GM19025 (cell line): ENCODE measurements around the gene BCAS3.

Experiments
- ATAC-seq: cut with Tn5 transposase; IDR thresholded peaks from one replicate; pipeline ENCODE4 v1.9.1; 2021; ENCODE audit warnings: mild to moderate bottlenecking, low read depth, moderate library complexity; ENCODE audit not compliant: unreplicated experiment

BCAS3 gene

GRCh38 chr17:61296058-61296457 is 618.4 kb downstream of the BCAS3 start:
- no peak for ATAC-seq

- ATAC-seq, result no peak
Measured at GRCh38 chr17:61299517-61300513, 622.2 kb downstream of the BCAS3 start.

- no peak for ATAC-seq
Measured at GRCh38 chr17:61302953-61303816, 625.5 kb downstream of the BCAS3 start.

GRCh38 chr17:61303817-61304096 is 626.1 kb downstream of the BCAS3 start:
- no peak for ATAC-seq

GRCh38 chr17:61305024-61305423 is 627.4 kb downstream of the BCAS3 start:
- ATAC-seq, result no peak

- ATAC-seq, result no peak
Measured at GRCh38 chr17:61306003-61306402, 628.4 kb downstream of the BCAS3 start.

- ATAC-seq, result no peak
Measured at GRCh38 chr17:61307905-61308886, 630.5 kb downstream of the BCAS3 start.

GRCh38 chr17:61309362-61310256 is 632.0 kb downstream of the BCAS3 start:
- no peak for ATAC-seq

- no peak for ATAC-seq
Measured at GRCh38 chr17:61310590-61310989, 632.9 kb downstream of the BCAS3 start.

- ATAC-seq, result no peak
Measured at GRCh38 chr17:61312406-61313295, 635.0 kb downstream of the BCAS3 start.

GRCh38 chr17:61313461-61314326 is 636.0 kb downstream of the BCAS3 start:
- ATAC-seq, result no peak

GRCh38 chr17:61314368-61315078 is 636.9 kb downstream of the BCAS3 start:
- ATAC-seq, result no peak

- ATAC-seq, result no peak
Measured at GRCh38 chr17:61316633-61317032, 639.0 kb downstream of the BCAS3 start.

GRCh38 chr17:61317779-61318178 is 640.1 kb downstream of the BCAS3 start:
- no peak for ATAC-seq

- no peak for ATAC-seq
Measured at GRCh38 chr17:61318684-61319098, 641.0 kb downstream of the BCAS3 start.

- ATAC-seq, result no peak
Measured at GRCh38 chr17:61321344-61321743, 643.7 kb downstream of the BCAS3 start.
